CD4-positive, CD25-positive, alpha-beta regulatory T cell (primary cell): ENCODE results near the gene RNF187. TPM values are rescaled to one million over a fixed set of nuclear protein-coding genes. Genes with fewer than 3 reads are reported as not detected.
"Not testable (repeated sequence)": the region's sequence is repeated elsewhere in the genome, so short reads cannot be mapped to it uniquely, and the experiment has no call there.

Experiments used
- ATAC-seq, 2 donors: fragments of 150-1000 bp; cut with Tn5 transposase; one replicate each; pipeline ENCODE4 v1.10.0; 2021; ENCODE audit warnings: low read depth in 2 of 2, moderate number of reproducible peaks in 2 of 2, moderate library complexity in 1 of 2
- DNase-seq, 3 donors: peaks; one replicate each; pipeline versions ENCODE4 v3.0.0 to v3.0.0-alpha.2; 2012 to 2022; ENCODE audit warnings: mixed read lengths in 1 of 3
- H3K27ac ChIP-seq: one replicate; pipeline ENCODE4 v1.7.0; 2013; ENCODE audit warnings: mild to moderate bottlenecking, low read length; ENCODE audit not compliant: insufficient read depth, poor library complexity, severe bottlenecking
- H3K27me3 ChIP-seq: one replicate; pipeline ENCODE4 v1.7.0; 2013; ENCODE audit warnings: low read length; ENCODE audit not compliant: control insufficient read depth, insufficient read depth
- H3K36me3 ChIP-seq: one replicate; pipeline ENCODE4 v1.7.0; 2013; ENCODE audit warnings: mild to moderate bottlenecking, low read length, moderate library complexity; ENCODE audit not compliant: control insufficient read depth, insufficient read depth
- H3K4me1 ChIP-seq: 2 replicates; pipeline ENCODE4 v1.7.0; 2013; ENCODE audit warnings: mild to moderate bottlenecking, low read length; ENCODE audit not compliant: insufficient read depth, control insufficient read depth, poor library complexity, severe bottlenecking
- H3K4me3 ChIP-seq: one replicate; pipeline ENCODE4 v1.7.0; 2013; ENCODE audit warnings: low read depth, mild to moderate bottlenecking, low read length, moderate library complexity
- H3K9me3 ChIP-seq, 2 experiments: 1 replicate in 1 of 2; 2 replicates in 1 of 2; pipeline ENCODE4 v1.7.0; 2013; ENCODE audit warnings: low read length in 2 of 2, mild to moderate bottlenecking in 1 of 2, moderate library complexity in 1 of 2; ENCODE audit not compliant: control insufficient read depth in 2 of 2
- H3K27ac Mint-ChIP-seq, 3 donors: one replicate each; pipeline ENCODE4 v1.8.0; 2020 to 2022; ENCODE audit warnings: mild to moderate bottlenecking in 3 of 3, mixed read lengths in 3 of 3, moderate library complexity in 2 of 3
- H3K27me3 Mint-ChIP-seq: one replicate; pipeline ENCODE4 v1.8.0; 2022; ENCODE audit warnings: mild to moderate bottlenecking, mixed read lengths
- H3K36me3 Mint-ChIP-seq: one replicate; pipeline ENCODE4 v1.8.0; 2020; ENCODE audit warnings: mixed read lengths
- H3K4me1 Mint-ChIP-seq, 4 donors: one replicate each; pipeline ENCODE4 v1.8.0; 2020 to 2022; ENCODE audit warnings: mixed read lengths in 4 of 4, mild to moderate bottlenecking in 1 of 4
- H3K4me3 Mint-ChIP-seq, 4 donors: one replicate each; pipeline ENCODE4 v1.8.0; 2020 to 2022; ENCODE audit warnings: mild to moderate bottlenecking in 4 of 4, mixed read lengths in 4 of 4, moderate library complexity in 3 of 4
- H3K9me3 Mint-ChIP-seq, 7 donors: one replicate each; pipeline ENCODE4 v1.8.0; 2020 to 2022; ENCODE audit warnings: mixed read lengths in 7 of 7, mild to moderate bottlenecking in 3 of 7, moderate library complexity in 2 of 7
- polyA plus RNA-seq, 4 donors: library from polyadenylated mRNA; unstranded; fragments of 300-500 nt; fragmentation: Illumina TruSeq; gene quantifications; one replicate each; pipeline ENCODE4 v1.2.3, GENCODE V29; 2021
- total RNA-seq: library from RNA; stranded (reverse); gene quantifications from one replicate; pipeline ENCODE4 v1.2.3, GENCODE V29; 2022

Gene RNF187
- total and polyA plus RNA-seq, 5 donors from 2014 or later: 16.1 to 59.0 (median 43.1) TPM

DNA sequence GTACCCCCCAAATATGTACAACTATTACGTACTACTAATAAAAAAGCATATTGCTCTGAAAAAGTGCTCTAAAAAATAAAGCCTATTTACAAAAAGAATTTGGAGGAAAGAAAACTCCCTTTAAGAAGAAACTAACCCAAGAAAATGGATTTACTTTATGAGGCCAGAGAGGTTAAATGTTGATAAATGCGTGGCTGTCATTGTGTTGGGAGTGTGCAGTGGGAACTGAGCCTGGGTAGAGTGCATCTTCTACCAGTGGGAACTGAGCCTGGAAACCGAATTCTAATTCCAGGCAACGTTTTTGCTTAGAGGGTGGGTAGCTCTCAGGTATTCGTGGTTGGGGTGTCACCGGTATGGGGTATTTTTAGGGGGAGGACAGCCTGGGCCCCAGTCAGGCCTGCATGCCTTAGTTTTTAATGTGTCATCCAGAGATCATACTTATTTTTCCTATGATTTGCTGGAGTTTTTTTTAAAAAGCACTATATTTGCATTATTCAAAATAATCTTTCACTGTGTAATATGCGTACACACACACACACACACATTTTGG lies 24.1 kb upstream of the RNF187 start:
- H3K4me3 ChIP-seq: peak overlapping the region; percentile 91

DNA sequence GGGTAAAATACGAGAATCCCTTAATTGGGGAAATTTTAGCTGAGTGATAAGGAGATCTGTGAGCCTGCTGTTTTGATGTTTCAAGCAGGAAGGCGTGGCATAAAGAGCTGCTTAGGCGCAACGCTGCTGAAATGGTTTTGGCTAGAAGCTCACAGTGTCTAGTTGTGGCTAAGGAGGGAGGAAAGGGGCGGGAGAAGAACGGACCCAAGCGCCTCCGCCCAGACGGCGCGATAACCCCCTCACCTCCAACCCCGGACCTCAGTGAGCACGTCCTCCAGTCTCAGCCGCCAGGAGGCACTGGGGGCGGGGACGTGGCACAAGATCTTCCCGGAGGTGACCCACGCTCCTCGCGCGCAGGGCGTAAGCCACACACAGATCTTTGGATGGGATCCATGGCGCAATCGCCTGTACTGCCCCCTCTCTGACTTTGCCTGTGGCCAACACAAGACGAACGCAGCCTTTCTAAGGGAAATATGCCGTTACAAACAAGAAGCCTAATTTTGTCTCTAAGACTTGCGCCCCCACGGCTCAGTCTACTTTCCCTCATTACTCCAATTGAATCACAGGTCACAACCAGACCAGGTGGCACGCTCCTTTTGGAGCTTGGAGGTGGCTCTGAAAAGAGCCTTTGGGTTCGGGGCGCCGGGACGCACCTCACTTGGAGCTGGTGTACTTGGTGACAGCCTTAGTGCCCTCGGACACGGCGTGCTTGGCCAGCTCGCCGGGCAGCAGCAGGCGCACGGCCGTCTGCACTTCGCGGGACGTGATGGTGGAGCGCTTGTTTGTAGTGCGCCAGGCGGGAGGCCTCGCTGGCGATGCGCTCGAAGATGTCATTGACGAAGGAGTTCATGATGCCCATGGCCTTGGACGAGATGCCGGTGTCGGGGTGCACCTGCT lies 23.4 kb upstream of the RNF187 start:
- peak overlapping the region; percentile 91 for H3K4me3 ChIP-seq
- peak overlapping the region; percentile 52 for H3K27ac ChIP-seq
- H3K27me3 Mint-ChIP-seq: peaks cover 12% of the 10 kb centered on the region
- no peaks in the 10 kb centered on the region for H3K36me3 Mint-ChIP-seq
- H3K27me3 ChIP-seq: no peaks in the 10 kb centered on the region
- peak in 1 of 2 donors; percentile 19 for ATAC-seq
- DNase-seq: peak; percentile 46 to 92 (median 50)
- H3K9me3 Mint-ChIP-seq: no peaks in the 10 kb centered on the region
- H3K27ac Mint-ChIP-seq: peak overlapping the region; percentile 73 to 89 (median 76)
- H3K4me3 Mint-ChIP-seq: peak overlapping the region; percentile 80 to 97 (median 88)
- peaks cover 25 to 64% (median 44%) of the 10 kb centered on the region in 4 donors for H3K4me1 Mint-ChIP-seq
- H3K4me1 ChIP-seq: peaks cover 38% of the 10 kb centered on the region
- H3K36me3 ChIP-seq: no peaks in the 10 kb centered on the region
- H3K9me3 ChIP-seq: no peaks in the 10 kb centered on the region

More for the DNA sequence above, 24.1 kb upstream of the RNF187 start:
- Histone ChIP-seq H3K27me3 (no peaks in the 10 kb centered on the region), H3K4me1 (peaks cover 43% of the 10 kb centered on the region), H3K27ac (peak overlapping the region; percentile 11), H3K9me3 (no peaks in the 10 kb centered on the region), H3K36me3 (no peaks in the 10 kb centered on the region)
- ATAC-seq: no peak
- Mint-ChIP-seq H3K4me3 (peak overlapping the region; percentile 80 to 97 (median 88)), H3K27ac (peak overlapping the region in 1 of 3 donors; percentile 73), H3K4me1 (peaks cover 25 to 68% (median 48%) of the 10 kb centered on the region in 4 donors), H3K36me3 (no peaks in the 10 kb centered on the region), H3K9me3 (no peaks in the 10 kb centered on the region), H3K27me3 (peaks cover 12% of the 10 kb centered on the region)
- DNase-seq: no peak

DNA sequence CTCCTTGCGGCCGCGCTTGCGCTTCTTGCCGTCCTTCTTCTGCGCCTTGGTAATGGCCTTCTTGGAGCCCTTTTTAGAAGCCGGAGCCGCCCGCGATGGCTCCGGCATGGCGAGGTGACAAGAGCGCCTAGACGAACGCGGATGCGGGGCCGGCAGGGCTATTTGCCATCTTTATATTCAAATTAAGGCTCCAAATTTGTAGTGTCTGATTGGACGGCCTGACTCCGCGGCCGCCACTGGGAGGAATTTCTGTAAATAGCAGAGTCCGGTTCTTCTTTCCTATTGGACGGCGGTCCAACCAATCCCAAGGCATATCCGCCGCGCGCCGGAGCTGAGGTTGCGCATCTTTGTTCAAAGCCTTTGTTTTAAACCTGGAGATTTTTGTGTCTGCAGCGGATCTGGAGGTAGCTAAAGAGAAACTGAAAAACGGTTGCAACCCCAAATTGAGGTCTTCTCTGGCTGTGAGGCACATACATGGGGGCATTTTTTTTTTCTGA lies 22.6 kb upstream of the RNF187 start:
- H3K4me1 Mint-ChIP-seq: peaks cover 25 to 60% (median 41%) of the 10 kb centered on the region in 4 donors
- Histone ChIP-seq H3K4me3 (peak overlapping the region; percentile 91), H3K27ac (peak overlapping the region; percentile 72), H3K4me1 (peaks cover 35% of the 10 kb centered on the region), H3K9me3 (no peaks in the 10 kb centered on the region), H3K27me3 (no peaks in the 10 kb centered on the region), H3K36me3 (no peaks in the 10 kb centered on the region)
- ATAC-seq: peak; percentile 96 to 98
- peak; percentile 85 to 98 (median 91) for DNase-seq
- peak overlapping the region; percentile 80 to 97 (median 88) for H3K4me3 Mint-ChIP-seq
- no peaks in the 10 kb centered on the region for H3K36me3 Mint-ChIP-seq
- H3K27ac Mint-ChIP-seq: peak overlapping the region; percentile 73 to 89 (median 76)
- no peaks in the 10 kb centered on the region for H3K9me3 Mint-ChIP-seq
- H3K27me3 Mint-ChIP-seq: peaks cover 16% of the 10 kb centered on the region

DNA sequence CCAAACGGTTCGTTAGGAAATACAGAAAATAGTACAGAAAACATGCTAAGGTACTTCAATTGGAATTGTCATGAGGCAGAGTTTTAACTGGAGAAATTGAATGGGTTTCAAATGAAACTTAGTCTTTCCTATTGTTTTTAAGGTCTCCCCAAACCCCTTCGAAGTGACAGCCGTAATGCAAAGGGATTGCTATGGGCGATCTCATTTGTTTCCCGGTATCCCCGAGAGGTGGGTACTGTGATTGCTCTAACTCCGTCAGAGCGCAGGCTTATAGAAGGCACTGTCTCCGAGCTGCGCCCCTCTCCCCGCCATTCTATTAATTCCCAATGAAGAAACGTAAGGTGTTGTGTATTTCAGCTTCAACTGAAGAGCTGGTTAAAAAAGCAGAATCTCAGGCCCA lies 22.0 kb upstream of the RNF187 start:
- H3K27ac Mint-ChIP-seq: peak overlapping the region; percentile 61 to 89 (median 73)
- peak overlapping the region; percentile 80 to 97 (median 88) for H3K4me3 Mint-ChIP-seq
- Histone ChIP-seq H3K27ac (peak overlapping the region; percentile 72), H3K4me1 (peaks cover 32% of the 10 kb centered on the region), H3K9me3 (no peaks in the 10 kb centered on the region), H3K36me3 (no peaks in the 10 kb centered on the region), H3K27me3 (no peaks in the 10 kb centered on the region), H3K4me3 (peak overlapping the region; percentile 91)
- peaks cover 21% of the 10 kb centered on the region for H3K27me3 Mint-ChIP-seq
- DNase-seq (no peak), ATAC-seq (no peak)
- H3K9me3 Mint-ChIP-seq: no peaks in the 10 kb centered on the region
- H3K4me1 Mint-ChIP-seq: peaks cover 25 to 60% (median 41%) of the 10 kb centered on the region in 4 donors
- H3K36me3 Mint-ChIP-seq: no peaks in the 10 kb centered on the region

DNA sequence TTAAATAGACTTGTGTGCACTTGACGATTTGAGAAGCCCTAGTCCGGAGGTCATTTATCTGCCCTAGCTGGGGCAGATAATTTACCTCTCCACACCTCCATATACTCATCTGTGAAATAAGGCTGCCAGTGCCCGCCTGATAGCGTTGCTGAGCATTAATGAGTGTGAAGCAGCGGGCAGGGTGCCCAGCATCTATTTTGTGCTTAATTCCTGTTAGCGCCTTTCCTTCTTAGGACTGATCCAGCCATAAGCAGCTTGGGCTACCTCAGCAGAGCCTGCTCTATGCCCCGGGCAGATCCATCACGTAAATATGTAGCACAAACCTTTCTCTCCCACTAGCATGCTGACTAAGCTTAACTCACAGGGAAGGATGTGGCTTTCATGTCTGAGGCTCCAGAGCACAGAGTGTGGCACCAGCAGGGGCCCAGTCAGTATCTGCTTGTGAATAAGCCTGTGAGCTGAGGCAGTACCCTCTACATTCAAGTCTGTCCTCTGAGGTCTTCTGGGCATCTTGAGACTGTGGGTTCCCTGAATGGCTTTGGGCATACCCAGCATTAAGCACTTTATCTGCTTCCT lies 21.5 kb upstream of the RNF187 start:
- Histone ChIP-seq H3K4me1 (peaks cover 32% of the 10 kb centered on the region), H3K9me3 (no peaks in the 10 kb centered on the region), H3K4me3 (peak overlapping the region; percentile 91), H3K27ac (peak overlapping the region; percentile 27), H3K27me3 (no peaks in the 10 kb centered on the region), H3K36me3 (no peaks in the 10 kb centered on the region)
- H3K27me3 Mint-ChIP-seq: peaks cover 21% of the 10 kb centered on the region
- peak overlapping the region; percentile 61 to 86 (median 73) for H3K27ac Mint-ChIP-seq
- H3K9me3 Mint-ChIP-seq: no peaks in the 10 kb centered on the region
- ATAC-seq: peak in 1 of 2 donors; percentile 10
- no peaks in the 10 kb centered on the region for H3K36me3 Mint-ChIP-seq
- H3K4me1 Mint-ChIP-seq: peaks cover 24 to 58% (median 40%) of the 10 kb centered on the region in 4 donors
- peak overlapping the region; percentile 80 to 97 (median 88) for H3K4me3 Mint-ChIP-seq
- DNase-seq: peak in 1 of 3 donors; percentile 78

DNA sequence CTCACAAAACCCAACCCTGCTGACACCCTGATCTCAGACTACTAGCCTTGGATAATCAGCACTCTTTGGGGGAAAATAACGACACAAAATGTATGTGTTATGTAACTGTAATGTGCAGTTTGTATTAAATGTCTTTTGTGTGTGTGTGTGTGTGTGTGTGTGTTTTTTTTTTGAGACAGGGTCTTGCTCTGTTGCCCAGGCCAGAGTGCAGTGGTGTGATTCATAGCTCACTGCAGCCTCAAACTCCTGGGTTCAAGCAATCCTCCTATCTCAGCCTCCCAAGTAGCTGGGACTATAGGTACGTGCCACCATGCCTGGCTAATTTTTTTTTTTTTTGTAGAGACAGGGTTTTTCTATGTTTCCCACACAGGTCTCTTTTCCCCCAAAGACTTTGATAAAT lies 19.0 kb upstream of the RNF187 start:
- H3K27ac ChIP-seq, H3K9me3 Mint-ChIP-seq, H3K27ac Mint-ChIP-seq, H3K36me3 ChIP-seq, ATAC-seq, H3K9me3 ChIP-seq, H3K36me3 Mint-ChIP-seq, H3K4me3 ChIP-seq, H3K4me3 Mint-ChIP-seq, DNase-seq, H3K27me3 ChIP-seq: not testable (repeated sequence)
- peaks cover 28% of the 10 kb centered on the region for H3K4me1 ChIP-seq
- peaks cover 24 to 50% (median 37%) of the 10 kb centered on the region in 4 donors for H3K4me1 Mint-ChIP-seq
- H3K27me3 Mint-ChIP-seq: peaks cover 29% of the 10 kb centered on the region

DNA sequence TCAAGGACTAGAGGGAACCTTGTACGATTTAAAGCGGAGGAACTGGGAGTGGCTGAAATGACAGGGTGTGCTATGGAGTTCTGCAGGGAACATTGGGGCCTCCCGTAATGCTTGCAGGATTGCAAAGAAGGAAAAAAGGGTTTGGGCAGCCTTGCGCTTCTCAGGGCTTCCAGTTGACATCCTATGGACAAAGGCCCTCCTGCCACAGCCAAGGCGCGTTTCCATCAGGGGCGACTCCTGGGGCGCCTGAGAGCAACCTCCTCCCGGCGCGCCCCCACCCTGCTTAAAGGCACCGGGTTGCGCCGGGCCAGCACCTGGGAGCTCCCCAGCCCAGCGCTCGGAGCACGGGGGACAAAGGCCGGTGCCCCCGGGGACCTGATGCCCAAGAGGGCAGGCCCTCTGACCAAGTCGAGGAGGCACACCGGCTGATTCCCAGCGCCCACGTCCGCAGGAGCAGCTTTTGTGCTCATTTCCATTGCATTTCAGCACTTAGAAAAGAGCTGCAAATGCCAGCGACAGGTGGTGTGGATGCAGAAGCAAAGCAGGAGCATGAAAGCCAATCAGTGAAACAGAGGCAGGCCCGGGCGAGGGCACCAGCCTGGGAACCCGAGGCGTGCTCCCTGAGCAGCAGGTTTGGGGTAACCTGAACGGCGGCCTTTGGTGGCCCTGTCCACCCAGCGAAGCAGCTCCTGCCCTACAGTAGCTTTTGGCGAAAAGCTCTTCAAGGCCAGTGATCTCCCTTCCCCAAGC lies 17.6 kb upstream of the RNF187 start:
- no peaks in the 10 kb centered on the region for H3K9me3 Mint-ChIP-seq
- DNase-seq (no peak), ATAC-seq (no peak)
- Histone ChIP-seq H3K36me3 (no peaks in the 10 kb centered on the region), H3K9me3 (no peaks in the 10 kb centered on the region), H3K4me3 (no peak overlapping the region), H3K27ac (no peak overlapping the region), H3K27me3 (no peaks in the 10 kb centered on the region), H3K4me1 (peaks cover 17% of the 10 kb centered on the region)
- H3K36me3 Mint-ChIP-seq: peaks cover 3% of the 10 kb centered on the region
- peaks cover 20 to 36% (median 28%) of the 10 kb centered on the region in 4 donors for H3K4me1 Mint-ChIP-seq
- no peak overlapping the region for H3K4me3 Mint-ChIP-seq
- H3K27ac Mint-ChIP-seq: no peak overlapping the region
- H3K27me3 Mint-ChIP-seq: peaks cover 29% of the 10 kb centered on the region
